Mesenchymal stem cell (in vitro differentiated cells and primary cell): Measurements from ENCODE around the gene IPPK.

Experiments
- DNase-seq: peaks from one replicate; pipeline ENCODE4 v3.0.0-alpha.2; 2013
- H2AFZ ChIP-seq: one replicate; pipeline ENCODE4 v1.6.1; 2013; ENCODE audit warnings: low read depth, mild to moderate bottlenecking, control low read depth, inconsistent platforms, low read length, moderate library complexity
- H2AK5ac ChIP-seq: 2 replicates; pipeline ENCODE4 v1.6.1; 2013; ENCODE audit warnings: low read length, moderate library complexity, mild to moderate bottlenecking, inconsistent platforms; ENCODE audit not compliant: severe bottlenecking
- H2BK120ac ChIP-seq: one replicate; pipeline ENCODE4 v1.6.1; 2013; ENCODE audit warnings: low read depth, mild to moderate bottlenecking, inconsistent platforms, low read length, moderate library complexity
- H2BK12ac ChIP-seq, 2 experiments: one replicate each; pipeline ENCODE4 v1.6.1; 2013; ENCODE audit warnings: inconsistent platforms in 2 of 2, low read length in 2 of 2, mild to moderate bottlenecking in 2 of 2, moderate library complexity in 2 of 2, control low read depth in 1 of 2
- H2BK15ac ChIP-seq: one replicate; pipeline ENCODE4 v1.6.1; 2013; ENCODE audit warnings: mild to moderate bottlenecking, low read depth, inconsistent platforms; ENCODE audit not compliant: poor library complexity, severe bottlenecking
- H2BK5ac ChIP-seq: 2 replicates; pipeline ENCODE4 v1.6.1; 2013; ENCODE audit warnings: low read depth, mild to moderate bottlenecking, low read length, control low read depth, inconsistent platforms; ENCODE audit not compliant: poor library complexity, severe bottlenecking
- H3K14ac ChIP-seq, 2 experiments: one replicate each; pipeline ENCODE4 v1.6.1; 2013; ENCODE audit warnings: inconsistent platforms in 2 of 2, low read length in 2 of 2, control low read depth in 1 of 2, mild to moderate bottlenecking in 1 of 2, moderate library complexity in 1 of 2
- H3K18ac ChIP-seq, 2 experiments: one replicate each; pipeline ENCODE4 v1.6.1; 2013; ENCODE audit warnings: inconsistent platforms in 2 of 2, low read length in 2 of 2, control low read depth in 1 of 2, low read depth in 1 of 2, mild to moderate bottlenecking in 1 of 2
- H3K23ac ChIP-seq, 2 experiments: one replicate each; pipeline ENCODE4 v1.6.1; 2013; ENCODE audit warnings: inconsistent platforms in 2 of 2, low read length in 2 of 2, mild to moderate bottlenecking in 2 of 2, moderate library complexity in 2 of 2, control low read depth in 1 of 2
- H3K27ac ChIP-seq: 2 replicates; pipeline ENCODE4 v1.5.1; 2013; ENCODE audit warnings: mild to moderate bottlenecking, moderate library complexity, low read length, control low read depth, inconsistent platforms; ENCODE audit not compliant: poor library complexity, severe bottlenecking
- H3K27me3 ChIP-seq, 2 experiments: 2 replicates each; pipeline versions ENCODE4 v1.6.1 to v1.7.0; 2013; ENCODE audit warnings: low read length in 2 of 2, mild to moderate bottlenecking in 2 of 2, moderate library complexity in 2 of 2, control low read depth in 1 of 2, inconsistent platforms in 1 of 2; ENCODE audit not compliant: control insufficient read depth in 1 of 2, insufficient read depth in 1 of 2
- H3K36me3 ChIP-seq, 2 experiments: 2 replicates each; pipeline versions ENCODE4 v1.6.1 to v1.7.0; 2013; ENCODE audit warnings: low read length in 2 of 2, control low read depth in 1 of 2, inconsistent platforms in 1 of 2, low read depth in 1 of 2, mild to moderate bottlenecking in 1 of 2; ENCODE audit not compliant: insufficient read depth in 2 of 2, control insufficient read depth in 1 of 2
- H3K4ac ChIP-seq, 2 experiments: one replicate each; pipeline ENCODE4 v1.6.1; 2013; ENCODE audit warnings: inconsistent platforms in 2 of 2, low read length in 2 of 2, mild to moderate bottlenecking in 2 of 2, moderate library complexity in 2 of 2, control low read depth in 1 of 2, low read depth in 1 of 2
- H3K4me1 ChIP-seq: 2 replicates; pipeline ENCODE4 v1.6.1; 2013; ENCODE audit warnings: low read depth, low read length, control low read depth; ENCODE audit not compliant: control insufficient read depth, insufficient read depth
- H3K4me2 ChIP-seq: 2 replicates; pipeline ENCODE4 v1.6.1; 2013; ENCODE audit warnings: low read length, mild to moderate bottlenecking, inconsistent platforms; ENCODE audit not compliant: poor library complexity, severe bottlenecking
- H3K4me3 ChIP-seq, 2 experiments: 2 replicates each; pipeline versions ENCODE4 v1.5.1 to v1.7.0; 2013; ENCODE audit warnings: low read length in 2 of 2, mild to moderate bottlenecking in 2 of 2, control low read depth in 1 of 2, low read depth in 1 of 2; ENCODE audit not compliant: insufficient read depth in 1 of 2
- H3K79me1 ChIP-seq: replicated peaks from 2 replicates; pipeline ENCODE4 v1.6.1; 2013; ENCODE audit warnings: mild to moderate bottlenecking, control low read depth, low read length, inconsistent platforms; ENCODE audit not compliant: poor library complexity, severe bottlenecking
- H3K9ac ChIP-seq: 2 replicates; pipeline ENCODE4 v1.7.0; 2013; ENCODE audit warnings: mild to moderate bottlenecking, low read length, moderate library complexity
- H3K9me3 ChIP-seq: 2 replicates; pipeline ENCODE4 v1.7.0; 2013; ENCODE audit warnings: mild to moderate bottlenecking, low read length; ENCODE audit not compliant: control insufficient read depth
- H4K8ac ChIP-seq: one replicate; pipeline ENCODE4 v1.6.1; 2013; ENCODE audit warnings: inconsistent platforms, mild to moderate bottlenecking, low read length, moderate library complexity
- H4K91ac ChIP-seq: one replicate; pipeline ENCODE4 v1.6.1; 2013; ENCODE audit warnings: mild to moderate bottlenecking, low read length, inconsistent platforms
- WGBS: methylation state at CpG from one replicate; pipeline ENCODE4 v1.1.7; 2013; ENCODE audit warnings: mixed read lengths; 5-methylcytosine and 5-hydroxymethylcytosine counted together

IPPK gene

DNA sequence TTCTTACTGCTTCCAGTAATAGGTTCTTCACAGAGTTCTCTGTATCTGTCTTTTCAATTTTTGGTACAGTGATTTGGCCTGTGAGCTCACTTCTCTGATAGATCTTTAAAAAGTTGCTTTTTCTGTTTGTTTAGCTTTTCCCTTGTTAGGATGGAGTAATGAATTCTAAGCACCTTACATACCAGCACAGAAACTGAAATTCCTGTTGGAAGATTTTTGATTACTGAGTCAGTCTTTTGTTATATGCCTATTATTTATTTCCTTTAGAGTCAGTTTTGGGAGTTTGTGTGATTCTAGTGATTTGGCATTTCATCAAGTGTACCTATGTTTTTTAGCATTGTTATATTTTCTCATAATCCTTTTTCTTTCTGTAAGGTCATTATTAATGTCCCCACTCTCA lies 37.6 kb upstream of the IPPK start:
- H3K9me3 ChIP-seq: no peaks in the 10 kb centered on the region
- H3K27me3 ChIP-seq: no peaks in the 10 kb centered on the region
- no peak overlapping the region for H3K18ac ChIP-seq
- H3K14ac ChIP-seq: no peak overlapping the region
- DNase-seq: no peak
- H3K23ac ChIP-seq: no peak overlapping the region
- no peak overlapping the region for H4K8ac ChIP-seq
- peaks cover 15% of the 10 kb centered on the region for H3K79me1 ChIP-seq
- no peak overlapping the region for H4K91ac ChIP-seq
- H3K4ac ChIP-seq: no peak overlapping the region
- H3K4me3 ChIP-seq: no peak overlapping the region
- H3K27ac ChIP-seq: no peak overlapping the region
- no peak overlapping the region for H3K4me2 ChIP-seq
- no peak overlapping the region for H3K9ac ChIP-seq
- H3K4me1 ChIP-seq: no peaks in the 10 kb centered on the region
- H3K36me3 ChIP-seq: peaks cover 22 to 30% of the 10 kb centered on the region in 2 experiments
- H2AK5ac ChIP-seq: no peak overlapping the region
- no peak overlapping the region for H2BK120ac ChIP-seq
- H2BK15ac ChIP-seq: no peak overlapping the region
- H2BK12ac ChIP-seq: no peak overlapping the region
- no peak overlapping the region for H2AFZ ChIP-seq
- H2BK5ac ChIP-seq: no peak overlapping the region

- Histone ChIP-seq H2BK12ac (no peak overlapping the region), H3K23ac (no peak overlapping the region), H2AFZ (no peak overlapping the region), H3K79me1 (peaks cover 13% of the 10 kb centered on the region), H3K9ac (no peak overlapping the region), H3K9me3 (no peaks in the 10 kb centered on the region), H3K18ac (no peak overlapping the region), H3K4ac (no peak overlapping the region), H3K4me1 (no peaks in the 10 kb centered on the region), H4K91ac (no peak overlapping the region), H2BK15ac (no peak overlapping the region), H4K8ac (no peak overlapping the region), H3K27ac (no peak overlapping the region), H3K4me2 (no peak overlapping the region), H3K14ac (no peak overlapping the region), H3K4me3 (no peak overlapping the region), H3K36me3 (peaks cover 17 to 20% of the 10 kb centered on the region in 2 experiments), H2AK5ac (no peak overlapping the region), H3K27me3 (no peaks in the 10 kb centered on the region), H2BK120ac (no peak overlapping the region), H2BK5ac (no peak overlapping the region)
- WGBS: 65% methylated on average over 3 of the region's 3 CpGs
- no peak for DNase-seq
These were observed 36.4 kb upstream of the IPPK start for GRCh38 chr9:92706218-92706940.

- Histone ChIP-seq H2BK5ac (no peak overlapping the region), H3K4ac (no peak overlapping the region), H3K27me3 (no peaks in the 10 kb centered on the region), H4K91ac (no peak overlapping the region), H2BK12ac (no peak overlapping the region), H2AFZ (no peak overlapping the region), H3K9ac (no peak overlapping the region), H3K4me3 (no peak overlapping the region), H3K27ac (no peak overlapping the region), H3K18ac (no peak overlapping the region), H3K23ac (no peak overlapping the region), H4K8ac (no peak overlapping the region), H2BK15ac (no peak overlapping the region), H2BK120ac (no peak overlapping the region), H3K14ac (no peak overlapping the region), H3K9me3 (no peaks in the 10 kb centered on the region), H3K36me3 (peaks cover 1 to 3% of the 10 kb centered on the region in 2 experiments), H3K4me2 (no peak overlapping the region), H3K79me1 (peaks cover 8% of the 10 kb centered on the region), H3K4me1 (no peaks in the 10 kb centered on the region), H2AK5ac (no peak overlapping the region)
- 94% methylated on average over 2 of the region's 2 CpGs for WGBS
- no peak for DNase-seq
These were observed 34.6 kb upstream of the IPPK start for GRCh38 chr9:92704528-92704927.

DNA sequence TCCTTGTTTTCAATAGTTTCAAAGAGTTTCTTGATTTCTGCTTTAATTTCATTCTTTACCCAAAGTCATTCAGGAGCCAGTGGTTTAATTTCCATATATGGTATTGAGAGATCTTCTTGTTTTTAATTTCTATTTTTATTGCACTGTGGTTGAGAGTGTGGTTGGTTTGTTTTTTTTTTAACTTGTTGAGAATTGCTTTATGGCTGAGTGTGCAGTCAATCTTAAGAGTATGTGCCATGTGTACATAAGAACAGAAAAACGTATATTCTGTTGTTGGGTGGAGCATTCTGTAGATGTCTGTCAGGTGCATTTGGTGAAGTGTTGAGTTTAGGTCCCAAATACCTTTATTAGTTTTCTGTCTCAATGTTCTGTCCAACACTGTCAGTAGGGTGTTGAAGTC lies 26.7 kb upstream of the IPPK start:
- Histone ChIP-seq H3K4me3 (no peak overlapping the region), H3K9me3 (peaks cover 43% of the 10 kb centered on the region), H3K27me3 (no peaks in the 10 kb centered on the region), H2BK15ac (no peak overlapping the region), H4K91ac (no peak overlapping the region), H3K27ac (no peak overlapping the region), H3K14ac (no peak overlapping the region), H3K4me1 (no peaks in the 10 kb centered on the region), H3K4me2 (no peak overlapping the region), H2AK5ac (no peak overlapping the region), H2AFZ (no peak overlapping the region), H2BK120ac (no peak overlapping the region), H3K23ac (no peak overlapping the region), H3K4ac (no peak overlapping the region), H3K18ac (no peak overlapping the region), H3K36me3 (no peaks in the 10 kb centered on the region), H2BK12ac (no peak overlapping the region), H3K79me1 (no peaks in the 10 kb centered on the region), H4K8ac (no peak overlapping the region), H2BK5ac (no peak overlapping the region), H3K9ac (no peak overlapping the region)
- no peak for DNase-seq
- WGBS: 68% methylated on average over 1 of the region's 1 CpG
